Measurements from ENCODE around the gene TMEFF2. TPM values are rescaled to one million over a fixed set of nuclear protein-coding genes. Genes with fewer than 3 reads are reported as not detected.

The TMEFF2 gene
- total RNA-seq, 2 donors from 2014 or later: 3.2 to 55.8 TPM

- no peak overlapping the region for H3K27ac ChIP-seq
- H3K4me3 ChIP-seq: no peak overlapping the region
- no peak for DNase-seq (ENCODE audit: low spot score)
- no peaks in the 10 kb centered on the region for H3K4me1 ChIP-seq (replicated peaks)
- intact Hi-C loops (cut with DNase I): no loop called here
- no peaks in the 10 kb centered on the region for H3K36me3 ChIP-seq
- no peaks in the 10 kb centered on the region for H3K27me3 ChIP-seq (replicated peaks; ENCODE audit: insufficient read depth)
- H3K9me3 ChIP-seq: no peaks in the 10 kb centered on the region
- no peak for TF ChIP-seq CTCF (IDR thresholded peaks at IDR 0.05)
- TF ChIP-seq POLR2AphosphoS5 (IDR thresholded peaks at IDR 0.05): no peak
- TF ChIP-seq POLR2A (IDR thresholded peaks at IDR 0.05): no peak
- WGBS: 58% methylated on average over 1 of the region's 1 CpG
Observed at GRCh38 chr2:192053921-192054320, 140.8 kb downstream of the TMEFF2 start.

- intact Hi-C loops (cut with DNase I): no loop called here
- Histone ChIP-seq H3K27ac (no peak overlapping the region), H3K36me3 (no peaks in the 10 kb centered on the region), H3K9me3 (no peaks in the 10 kb centered on the region), H3K4me1 (replicated peaks) (no peaks in the 10 kb centered on the region), H3K27me3 (replicated peaks; ENCODE audit: insufficient read depth) (no peaks in the 10 kb centered on the region), H3K4me3 (no peak overlapping the region)
- no peak for TF ChIP-seq POLR2A (IDR thresholded peaks at IDR 0.05)
- TF ChIP-seq POLR2AphosphoS5 (IDR thresholded peaks at IDR 0.05): no peak
- TF ChIP-seq CTCF (IDR thresholded peaks at IDR 0.05): no peak
- DNase-seq (ENCODE audit: low spot score): no peak
Observed at GRCh38 chr2:192051533-192051932, 143.2 kb downstream of the TMEFF2 start.

GRCh38 chr2:192049362-192049761, 145.4 kb downstream of the TMEFF2 start:
- Histone ChIP-seq H3K36me3 (no peaks in the 10 kb centered on the region), H3K4me1 (replicated peaks) (no peaks in the 10 kb centered on the region), H3K27ac (no peak overlapping the region), H3K4me3 (no peak overlapping the region), H3K27me3 (replicated peaks; ENCODE audit: insufficient read depth) (no peaks in the 10 kb centered on the region), H3K9me3 (no peaks in the 10 kb centered on the region)
- 88% methylated on average over 4 of the region's 4 CpGs for WGBS
- DNase-seq (ENCODE audit: low spot score): no peak
- intact Hi-C loops (cut with DNase I): no loop called here
- no peak for TF ChIP-seq CTCF (IDR thresholded peaks at IDR 0.05)
- TF ChIP-seq POLR2AphosphoS5 (IDR thresholded peaks at IDR 0.05): no peak
- TF ChIP-seq POLR2A (IDR thresholded peaks at IDR 0.05): no peak

GRCh38 chr2:192047315-192048107, 147.2 kb downstream of the TMEFF2 start:
- TF ChIP-seq POLR2A (IDR thresholded peaks at IDR 0.05) (no peak), CTCF (IDR thresholded peaks at IDR 0.05) (no peak), POLR2AphosphoS5 (IDR thresholded peaks at IDR 0.05) (no peak)

GRCh38 chr2:192044496-192044895, 150.2 kb downstream of the TMEFF2 start:
- Histone ChIP-seq H3K4me3 (no peak overlapping the region), H3K36me3 (no peaks in the 10 kb centered on the region), H3K4me1 (replicated peaks) (no peaks in the 10 kb centered on the region), H3K27ac (no peak overlapping the region), H3K27me3 (replicated peaks; ENCODE audit: insufficient read depth) (no peaks in the 10 kb centered on the region), H3K9me3 (no peaks in the 10 kb centered on the region)
- WGBS: 96% methylated on average over 2 of the region's 2 CpGs
- no peak for DNase-seq (ENCODE audit: low spot score)
- TF ChIP-seq POLR2A (IDR thresholded peaks at IDR 0.05): no peak
- intact Hi-C loops (cut with DNase I): no loop called here

More at GRCh38 chr2:192047315-192048107, 147.2 kb downstream of the TMEFF2 start:
- Histone ChIP-seq H3K4me1 (replicated peaks) (no peaks in the 10 kb centered on the region), H3K27me3 (replicated peaks; ENCODE audit: insufficient read depth) (no peaks in the 10 kb centered on the region), H3K9me3 (no peaks in the 10 kb centered on the region), H3K27ac (no peak overlapping the region), H3K36me3 (no peaks in the 10 kb centered on the region), H3K4me3 (no peak overlapping the region)
- WGBS: 80% methylated on average over 2 of the region's 2 CpGs
- intact Hi-C loops (cut with DNase I): no loop called here
- DNase-seq (ENCODE audit: low spot score): no peak

Measured in prostate gland (tissue), 2 donors.